Measurements from ENCODE around the gene KLF3.

KLF3 gene

DNA sequence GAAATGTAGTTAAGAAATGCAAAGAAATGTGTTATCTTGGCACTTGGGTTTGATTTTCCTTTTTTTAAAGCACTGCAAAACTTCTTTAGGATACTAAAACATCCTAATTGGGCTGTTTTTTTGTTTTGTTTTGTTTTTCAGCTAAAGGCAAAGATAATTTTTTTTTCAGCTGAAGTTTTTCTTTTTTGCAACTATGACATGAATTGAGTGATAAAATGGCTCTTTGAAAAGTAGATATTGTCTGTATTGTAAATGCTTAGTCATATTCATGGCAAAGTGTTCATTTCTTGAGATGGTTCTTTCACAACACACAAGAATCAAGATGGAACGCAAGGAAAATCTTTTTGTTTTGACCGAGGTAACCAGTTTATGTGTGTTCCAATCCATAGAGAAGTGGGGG, 35.1 kb downstream of the KLF3 start:
- H3K27ac ChIP-seq = no peak overlapping the region
- TF ChIP-seq, protein P1, sequence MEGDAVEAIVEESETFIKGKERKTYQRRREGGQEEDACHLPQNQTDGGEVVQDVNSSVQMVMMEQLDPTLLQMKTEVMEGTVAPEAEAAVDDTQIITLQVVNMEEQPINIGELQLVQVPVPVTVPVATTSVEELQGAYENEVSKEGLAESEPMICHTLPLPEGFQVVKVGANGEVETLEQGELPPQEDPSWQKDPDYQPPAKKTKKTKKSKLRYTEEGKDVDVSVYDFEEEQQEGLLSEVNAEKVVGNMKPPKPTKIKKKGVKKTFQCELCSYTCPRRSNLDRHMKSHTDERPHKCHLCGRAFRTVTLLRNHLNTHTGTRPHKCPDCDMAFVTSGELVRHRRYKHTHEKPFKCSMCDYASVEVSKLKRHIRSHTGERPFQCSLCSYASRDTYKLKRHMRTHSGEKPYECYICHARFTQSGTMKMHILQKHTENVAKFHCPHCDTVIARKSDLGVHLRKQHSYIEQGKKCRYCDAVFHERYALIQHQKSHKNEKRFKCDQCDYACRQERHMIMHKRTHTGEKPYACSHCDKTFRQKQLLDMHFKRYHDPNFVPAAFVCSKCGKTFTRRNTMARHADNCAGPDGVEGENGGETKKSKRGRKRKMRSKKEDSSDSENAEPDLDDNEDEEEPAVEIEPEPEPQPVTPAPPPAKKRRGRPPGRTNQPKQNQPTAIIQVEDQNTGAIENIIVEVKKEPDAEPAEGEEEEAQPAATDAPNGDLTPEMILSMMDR (conservative IDR thresholded peaks at IDR 0.05) = no peak

DNA sequence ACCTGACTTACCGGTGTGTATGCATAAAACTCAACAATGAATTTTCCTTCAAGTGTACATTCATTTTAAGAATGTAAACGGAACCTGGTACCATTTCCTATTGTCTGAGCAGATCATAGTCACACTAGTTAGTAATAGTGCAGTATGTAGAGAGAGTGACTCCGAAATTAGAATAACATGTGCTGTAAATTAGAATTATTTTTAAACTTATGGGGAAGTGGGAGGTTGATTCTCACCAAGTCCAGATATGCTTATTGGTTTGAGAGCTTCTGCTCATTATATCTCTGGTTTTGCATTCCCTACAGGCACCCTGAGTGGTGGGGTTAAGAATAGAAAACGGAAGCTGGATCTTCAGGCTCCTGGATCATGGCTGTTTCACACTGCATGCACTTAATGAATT, 39.6 kb downstream of the KLF3 start:
- TF ChIP-seq, protein P1 (conservative IDR thresholded peaks at IDR 0.05) = no peak

DNA sequence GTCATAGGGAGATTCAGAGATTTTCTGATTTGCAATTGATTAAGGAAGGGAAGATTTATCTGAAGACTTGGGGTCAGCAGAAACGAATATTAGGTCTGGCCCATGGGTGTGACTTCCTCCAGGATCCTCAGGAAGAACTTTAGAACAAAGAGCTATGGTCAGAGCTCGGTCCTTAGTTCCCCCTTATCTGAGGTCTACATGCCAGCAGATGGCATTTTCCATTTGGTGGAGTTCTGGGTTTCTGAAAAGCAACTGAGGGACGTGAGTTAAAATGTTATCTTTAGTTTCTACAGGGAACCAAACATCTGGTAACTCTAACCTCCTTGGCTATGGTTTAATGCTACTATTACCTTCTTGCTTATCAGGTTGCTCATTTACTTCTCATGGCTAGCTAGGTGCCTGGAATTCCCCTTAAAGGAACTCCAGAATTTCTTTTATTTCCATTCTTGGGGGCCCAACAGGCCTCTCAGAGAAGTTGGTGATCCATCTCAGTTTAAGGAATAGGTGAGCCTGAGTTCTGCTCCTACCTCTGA, 40.7 kb downstream of the KLF3 start:
- TF ChIP-seq, protein P1 (conservative IDR thresholded peaks at IDR 0.05) = no peak
- H3K27ac ChIP-seq = no peak overlapping the region

More for the DNA sequence above, 39.6 kb downstream of the KLF3 start:
- H3K27ac ChIP-seq = no peak overlapping the region

DNA sequence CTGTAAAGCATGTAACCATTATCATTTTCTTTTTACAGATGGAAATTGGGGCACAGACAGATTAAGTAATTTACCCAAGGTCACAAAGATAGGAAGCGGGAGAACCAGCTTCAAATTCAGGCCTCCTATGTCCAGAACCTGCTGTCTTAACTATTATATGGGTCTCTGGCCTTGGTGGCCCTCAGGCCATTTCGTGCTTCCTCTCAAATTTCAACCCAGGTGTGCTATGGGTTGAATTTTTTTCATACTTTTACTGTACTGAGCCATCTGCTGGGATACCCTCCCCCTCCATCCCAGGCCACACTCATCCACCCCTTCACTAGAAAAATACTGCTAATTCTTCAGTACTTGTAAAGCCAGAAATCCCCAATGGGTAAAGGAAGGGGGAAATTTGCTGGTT, 42.3 kb downstream of the KLF3 start:
- TF ChIP-seq, protein P1 (conservative IDR thresholded peaks at IDR 0.05) = no peak
- no peak overlapping the region for H3K27ac ChIP-seq

DNA sequence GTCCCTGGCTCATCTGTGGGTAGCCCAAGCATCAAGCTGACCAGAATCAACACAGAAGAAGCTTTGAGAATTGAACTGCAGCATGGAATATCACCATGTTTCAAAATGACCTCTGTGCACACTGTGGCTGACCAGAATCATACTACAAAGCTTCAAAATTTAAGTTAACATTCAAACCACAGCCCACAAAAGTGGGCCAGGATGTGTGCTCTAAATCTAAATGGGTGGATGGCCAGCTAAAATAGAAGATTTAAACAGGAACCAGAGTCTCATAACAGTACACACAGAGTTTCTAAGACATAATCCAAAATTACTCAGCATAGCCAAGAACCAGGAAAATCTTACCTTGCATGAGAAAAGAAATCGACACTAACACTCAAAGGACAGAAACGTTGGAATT, 46.1 kb downstream of the KLF3 start:
- TF ChIP-seq, protein P1 (conservative IDR thresholded peaks at IDR 0.05) = no peak
- no peak overlapping the region for H3K27ac ChIP-seq

DNA sequence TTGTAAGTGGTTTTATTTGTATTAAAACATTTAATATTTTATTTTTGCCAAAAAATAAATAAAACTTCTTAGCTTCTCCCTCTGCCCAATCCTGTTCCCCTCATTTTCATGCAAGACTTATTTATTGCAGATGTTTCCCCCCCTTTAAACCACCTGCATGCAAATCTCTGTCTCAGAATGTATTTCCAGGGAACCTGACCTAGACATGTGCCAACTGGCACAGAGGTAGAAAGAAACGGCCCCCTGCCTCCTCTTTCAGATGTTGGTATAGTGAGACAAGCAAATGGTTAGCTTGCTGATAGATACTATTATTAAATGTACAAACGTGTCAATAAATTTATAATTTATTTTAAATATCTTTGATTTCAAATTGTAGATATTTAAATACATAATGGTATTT, 47.1 kb downstream of the KLF3 start:
- TF ChIP-seq, protein P1 (conservative IDR thresholded peaks at IDR 0.05) = no peak
- no peak overlapping the region for H3K27ac ChIP-seq

DNA sequence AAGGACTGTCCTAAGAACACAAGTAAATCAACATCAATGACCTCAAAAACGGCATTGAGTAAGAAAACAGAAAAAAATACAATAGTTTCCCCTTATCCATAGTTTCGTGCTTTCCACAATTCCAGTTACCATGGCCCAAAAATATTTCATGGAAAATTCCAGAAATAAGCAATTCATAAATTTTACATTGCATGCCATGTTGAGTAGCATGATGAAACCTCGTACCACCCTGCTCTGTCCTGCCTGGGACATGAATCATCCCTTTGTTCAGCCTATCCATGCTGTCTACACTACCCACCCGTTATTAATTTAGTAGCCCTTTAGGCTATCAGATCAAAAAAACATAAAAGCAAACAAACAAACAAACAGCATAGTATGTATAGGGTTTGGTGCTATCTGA, 51.1 kb downstream of the KLF3 start:
- TF ChIP-seq, protein P1 (conservative IDR thresholded peaks at IDR 0.05) = no peak

More for the DNA sequence above, 51.1 kb downstream of the KLF3 start:
- H3K27ac ChIP-seq = peak overlapping the region; percentile 67
